Activated CD4-positive, alpha-beta memory T cell treated with anti-CD3 and anti-CD28 coated beads for 36 hours (primary cell): ENCODE data around the gene ZNF548. TPM values are rescaled to one million over a fixed set of nuclear protein-coding genes. Genes with fewer than 3 reads are reported as not detected.
"Not testable (repeated sequence)": the region's sequence is repeated elsewhere in the genome, so short reads cannot be mapped to it uniquely, and the experiment has no call there.

Experiments
- CTCF ChIA-PET: fragments of 350-600 bp; sonication (Branson Sonifier 250); formaldehyde crosslinking; loops from one replicate; lab custom pipeline; 2021; ENCODE audit warnings: antibody characterized with exemption, inconsistent platforms; lab: Charles Lee
- POLR2A ChIA-PET: fragments of 350-600 bp; sonication (Branson Sonifier 250); formaldehyde crosslinking; loops from one replicate; lab custom pipeline; 2021; ENCODE audit warnings: antibody characterized with exemption; lab: Charles Lee
- DNase-seq: peaks from one replicate; pipeline ENCODE4 v3.0.0-alpha.2; 2020
- H3K27ac Mint-ChIP-seq: one replicate; pipeline ENCODE4 v1.8.0; 2021; ENCODE audit warnings: mixed read lengths
- H3K27me3 Mint-ChIP-seq: one replicate; pipeline ENCODE4 v1.8.0; 2021; ENCODE audit warnings: mixed read lengths
- H3K36me3 Mint-ChIP-seq: one replicate; pipeline ENCODE4 v1.8.0; 2021; ENCODE audit warnings: mixed read lengths
- H3K4me1 Mint-ChIP-seq: one replicate; pipeline ENCODE4 v1.8.0; 2021; ENCODE audit warnings: low read depth, mixed read lengths
- H3K4me3 Mint-ChIP-seq: one replicate; pipeline ENCODE4 v1.8.0; 2021; ENCODE audit warnings: mild to moderate bottlenecking, mixed read lengths
- H3K9me3 Mint-ChIP-seq: one replicate; pipeline ENCODE4 v1.8.0; 2021; ENCODE audit warnings: mixed read lengths
- intact Hi-C: fragments of 100-400 bp; cut with micrococcal nuclease; formaldehyde crosslinking; loops from one replicate; pipeline ENCODE4 v1.15.1; 2023
- total RNA-seq, 2 experiments: library from RNA; stranded (reverse); gene quantifications; one replicate each; pipeline ENCODE4 v1.2.3, GENCODE V29; 2021

ZNF548 gene
- total RNA-seq, 2 experiments from 2014 or later, result 12.0 to 12.1 TPM

DNA sequence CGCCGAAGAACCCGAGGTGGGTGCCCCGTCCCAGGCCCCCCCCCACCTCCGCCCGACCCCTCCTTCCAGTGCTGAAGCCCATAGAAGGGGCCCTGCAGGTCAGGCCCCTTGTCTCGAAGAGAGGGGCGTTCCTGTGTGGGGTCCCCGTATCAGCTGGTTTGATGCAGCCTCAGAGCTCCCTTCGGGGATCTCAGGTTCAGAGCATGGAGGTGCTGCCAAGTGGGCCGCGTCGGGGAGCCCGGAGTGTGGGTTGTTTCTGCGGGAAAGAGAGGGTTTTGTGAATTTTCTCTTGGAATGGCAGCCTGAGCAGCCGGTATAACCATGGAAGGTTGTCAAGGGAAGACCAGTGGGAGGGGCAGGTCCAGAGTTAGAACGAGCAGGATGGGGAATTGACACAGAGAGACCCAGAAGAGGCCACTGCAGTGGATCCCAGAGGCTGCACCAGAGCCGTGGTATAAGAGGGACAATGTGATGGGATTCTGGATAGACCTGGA is 25.9 kb upstream of the ZNF548 start:
- H3K27ac Mint-ChIP-seq, result peak overlapping the region; percentile 92
- intact Hi-C loops, result loop anchor here (1.0 kb wide), 4 partner anchors 12 to 83 kb away; partner anchors contain the start of genes ZNF304, ZNF460, ZNF543 and ZNF548
- peaks cover 52% of the 10 kb centered on the region for H3K9me3 Mint-ChIP-seq
- ChIA-PET POLR2A (interaction anchor here (1.7 kb wide), 1 partner anchor 13 kb away, joined by 7 read pairs; the partner anchor contains the start of gene ZNF304), CTCF (no interaction called here)
- no peak for DNase-seq
- H3K4me3 Mint-ChIP-seq, result peak overlapping the region; percentile 85
- H3K36me3 Mint-ChIP-seq, result peaks cover 41% of the 10 kb centered on the region
- H3K4me1 Mint-ChIP-seq, result peaks cover 14% of the 10 kb centered on the region
- no peaks in the 10 kb centered on the region for H3K27me3 Mint-ChIP-seq

- peaks cover 14% of the 10 kb centered on the region for H3K4me1 Mint-ChIP-seq
- H3K9me3 Mint-ChIP-seq, result peaks cover 40% of the 10 kb centered on the region
- H3K36me3 Mint-ChIP-seq, result peaks cover 51% of the 10 kb centered on the region
- DNase-seq, result no peak
- POLR2A ChIA-PET, result no interaction called here
- H3K4me3 Mint-ChIP-seq, result no peak overlapping the region
- CTCF ChIA-PET, result no interaction called here
- H3K27me3 Mint-ChIP-seq, result no peaks in the 10 kb centered on the region
- intact Hi-C loops, result no loop called here
- no peak overlapping the region for H3K27ac Mint-ChIP-seq
These were observed 22.9 kb upstream of the ZNF548 start for GRCh38 chr19:57366776-57367175.

DNA sequence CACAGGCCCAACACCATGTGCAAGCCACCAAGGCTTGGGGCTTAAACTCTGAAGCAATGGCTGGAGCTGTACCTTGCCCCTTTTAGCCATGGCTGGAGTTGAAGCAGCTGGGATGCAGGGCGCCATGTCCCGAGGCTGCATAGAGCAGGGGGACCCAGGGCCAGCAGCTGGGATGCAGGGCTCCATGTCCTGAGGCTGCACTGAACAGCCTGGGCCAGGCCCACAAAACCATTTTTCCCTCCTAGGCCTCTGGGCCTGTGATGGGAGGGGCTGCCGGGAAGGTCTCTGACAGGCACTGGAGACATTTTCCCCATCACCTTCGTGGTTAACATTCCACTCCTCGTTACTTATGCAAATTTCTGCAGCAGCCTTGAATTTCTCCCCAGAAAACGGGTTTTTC is 15.5 kb upstream of the ZNF548 start:
- POLR2A ChIA-PET, result no interaction called here
- no peak for DNase-seq
- intact Hi-C loops, result no loop called here
- no peak overlapping the region for H3K4me3 Mint-ChIP-seq
- H3K4me1 Mint-ChIP-seq, result no peaks in the 10 kb centered on the region
- H3K27ac Mint-ChIP-seq, result no peak overlapping the region
- peaks cover 89% of the 10 kb centered on the region for H3K36me3 Mint-ChIP-seq
- H3K27me3 Mint-ChIP-seq, result no peaks in the 10 kb centered on the region
- peaks cover 61% of the 10 kb centered on the region for H3K9me3 Mint-ChIP-seq
- CTCF ChIA-PET, result no interaction called here

DNA sequence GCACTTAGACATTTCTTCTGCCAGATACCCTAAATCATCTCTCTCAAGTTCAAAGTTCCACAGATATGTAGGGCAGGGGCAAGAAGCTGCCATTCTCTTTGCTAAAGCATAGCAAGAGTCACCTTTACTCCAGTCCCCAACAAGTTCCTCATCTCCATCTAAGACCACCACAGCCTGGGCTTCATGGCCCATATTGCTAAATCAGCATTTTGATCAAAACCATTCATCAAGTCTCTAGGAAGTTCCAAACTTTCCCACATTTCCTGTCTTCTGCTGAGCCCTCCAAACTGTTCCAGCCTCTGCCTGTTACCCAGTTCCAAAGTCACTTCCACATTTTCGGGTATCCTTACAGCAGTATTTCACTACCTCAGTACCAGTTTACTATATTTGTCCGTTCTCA is 15.0 kb upstream of the ZNF548 start:
- POLR2A ChIA-PET, H3K4me3 Mint-ChIP-seq, H3K27ac Mint-ChIP-seq, CTCF ChIA-PET, H3K27me3 Mint-ChIP-seq, DNase-seq, H3K4me1 Mint-ChIP-seq, intact Hi-C loops: not testable (repeated sequence)
- Mint-ChIP-seq H3K36me3 (peaks cover 89% of the 10 kb centered on the region), H3K9me3 (peaks cover 63% of the 10 kb centered on the region)

- H3K4me3 Mint-ChIP-seq, result no peak overlapping the region
- intact Hi-C loops, result no loop called here
- H3K36me3 Mint-ChIP-seq, result peaks cover 86% of the 10 kb centered on the region
- H3K27ac Mint-ChIP-seq, result no peak overlapping the region
- no peaks in the 10 kb centered on the region for H3K4me1 Mint-ChIP-seq
- DNase-seq, result no peak
- H3K27me3 Mint-ChIP-seq, result no peaks in the 10 kb centered on the region
- POLR2A ChIA-PET, result no interaction called here
- CTCF ChIA-PET, result no interaction called here
- peaks cover 74% of the 10 kb centered on the region for H3K9me3 Mint-ChIP-seq
These were observed 13.5 kb upstream of the ZNF548 start for GRCh38 chr19:57376151-57376550.

DNA sequence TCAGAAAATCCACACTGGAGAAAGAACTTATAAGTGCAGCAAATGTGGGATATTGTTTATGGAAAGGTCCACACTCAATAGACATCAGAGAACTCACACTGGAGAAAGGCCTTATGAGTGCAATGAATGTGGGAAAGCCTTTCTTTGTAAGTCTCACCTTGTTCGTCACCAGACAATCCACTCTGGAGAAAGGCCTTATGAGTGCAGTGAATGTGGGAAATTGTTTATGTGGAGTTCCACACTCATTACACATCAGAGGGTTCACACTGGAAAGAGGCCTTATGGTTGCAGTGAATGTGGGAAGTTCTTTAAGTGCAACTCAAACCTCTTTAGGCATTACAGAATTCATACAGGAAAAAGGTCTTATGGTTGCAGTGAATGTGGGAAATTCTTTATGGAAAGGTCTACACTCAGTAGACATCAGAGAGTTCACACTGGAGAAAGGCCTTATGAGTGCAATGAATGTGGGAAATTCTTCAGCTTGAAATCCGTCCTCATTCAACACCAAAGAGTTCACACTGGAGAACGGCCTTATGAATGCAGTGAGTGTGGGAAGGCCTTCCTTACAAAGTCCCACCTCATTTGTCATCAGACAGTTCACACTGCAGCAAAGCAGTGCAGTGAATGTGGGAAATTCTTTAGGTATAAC is 12.0 kb upstream of the ZNF548 start:
- Mint-ChIP-seq H3K4me3 (no peak overlapping the region), H3K27me3 (no peaks in the 10 kb centered on the region), H3K27ac (no peak overlapping the region), H3K36me3 (peaks cover 72% of the 10 kb centered on the region), H3K4me1 (no peaks in the 10 kb centered on the region), H3K9me3 (peaks cover 70% of the 10 kb centered on the region)
- DNase-seq, result no peak
- intact Hi-C loops, result no loop called here
- ChIA-PET CTCF (no interaction called here), POLR2A (no interaction called here)

- CTCF ChIA-PET, result no interaction called here
- H3K4me3 Mint-ChIP-seq, result no peak overlapping the region
- peaks cover 49% of the 10 kb centered on the region for H3K36me3 Mint-ChIP-seq
- no peak overlapping the region for H3K27ac Mint-ChIP-seq
- DNase-seq, result no peak
- H3K4me1 Mint-ChIP-seq, result no peaks in the 10 kb centered on the region
- intact Hi-C loops, result no loop called here
- H3K9me3 Mint-ChIP-seq, result peaks cover 51% of the 10 kb centered on the region
- POLR2A ChIA-PET, result no interaction called here
- no peaks in the 10 kb centered on the region for H3K27me3 Mint-ChIP-seq
These were observed 8.7 kb upstream of the ZNF548 start for GRCh38 chr19:57380923-57381322.

DNA sequence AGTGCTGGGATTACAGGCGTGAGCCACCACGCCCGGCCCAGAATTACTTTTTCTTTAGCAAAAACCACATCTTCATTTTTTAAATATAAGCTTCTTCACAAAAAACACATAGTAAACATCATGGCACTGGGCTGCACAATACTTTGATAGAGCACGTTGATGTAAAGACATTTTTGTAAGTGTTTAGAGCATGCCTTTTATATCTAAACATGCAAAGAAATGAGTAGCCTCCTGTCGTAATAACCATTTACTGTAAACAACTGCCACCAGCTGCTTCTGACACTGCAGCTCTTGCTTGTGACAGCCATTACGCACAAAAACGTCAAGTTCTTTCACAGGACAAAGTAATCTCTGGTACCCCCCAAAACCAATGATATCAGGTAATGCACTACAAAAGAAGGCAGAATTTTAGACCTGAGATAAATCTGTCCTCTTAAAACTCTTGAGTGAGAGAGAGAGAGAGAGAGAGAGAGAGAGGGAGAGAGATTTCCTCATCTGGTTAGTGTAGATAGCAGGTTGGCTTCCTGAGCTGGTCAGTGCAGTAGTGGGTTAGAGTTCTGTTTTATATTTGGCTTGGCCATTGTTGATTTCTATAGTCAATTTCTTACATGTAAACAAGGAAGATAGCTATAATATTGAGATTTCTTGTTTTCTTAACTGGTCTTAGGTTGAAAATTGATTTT is 6.7 kb upstream of the ZNF548 start:
- Mint-ChIP-seq H3K36me3 (peaks cover 30% of the 10 kb centered on the region), H3K27ac (no peak overlapping the region), H3K4me3 (no peak overlapping the region), H3K9me3 (peaks cover 37% of the 10 kb centered on the region), H3K4me1 (no peaks in the 10 kb centered on the region), H3K27me3 (no peaks in the 10 kb centered on the region)
- intact Hi-C loops, result no loop called here
- POLR2A ChIA-PET, result no interaction called here
- DNase-seq, result no peak
- CTCF ChIA-PET, result no interaction called here

GRCh38 chr19:57389194-57389729 is 392 bp upstream of the ZNF548 start:
- Mint-ChIP-seq H3K4me1 (peaks cover 25% of the 10 kb centered on the region), H3K27me3 (no peaks in the 10 kb centered on the region), H3K9me3 (peaks cover 12% of the 10 kb centered on the region), H3K36me3 (peaks cover 35% of the 10 kb centered on the region), H3K4me3 (peak overlapping the region; percentile 96), H3K27ac (peak overlapping the region; percentile 94)
- intact Hi-C loops, result loop anchor here (1.0 kb wide), 7 partner anchors 22 to 190 kb away; partner anchors contain the start of genes TRAPPC2B, ZNF17, ZNF304 and ZNF460
- no peak for DNase-seq
- CTCF ChIA-PET, result no interaction called here
- POLR2A ChIA-PET, result interaction anchor here (1.5 kb wide), 1 partner anchor 21 kb away, joined by 3 read pairs; no protein-coding TSS in a partner anchor

GRCh38 chr19:57395710-57396109 is 6.1 kb downstream of the ZNF548 start:
- intact Hi-C loops, result no loop called here
- CTCF ChIA-PET, result no interaction called here
- Mint-ChIP-seq H3K36me3 (peaks cover 78% of the 10 kb centered on the region), H3K9me3 (peaks cover 58% of the 10 kb centered on the region), H3K4me1 (peaks cover 9% of the 10 kb centered on the region), H3K27ac (no peak overlapping the region), H3K4me3 (no peak overlapping the region), H3K27me3 (no peaks in the 10 kb centered on the region)
- no peak for DNase-seq
- POLR2A ChIA-PET, result no interaction called here

DNA sequence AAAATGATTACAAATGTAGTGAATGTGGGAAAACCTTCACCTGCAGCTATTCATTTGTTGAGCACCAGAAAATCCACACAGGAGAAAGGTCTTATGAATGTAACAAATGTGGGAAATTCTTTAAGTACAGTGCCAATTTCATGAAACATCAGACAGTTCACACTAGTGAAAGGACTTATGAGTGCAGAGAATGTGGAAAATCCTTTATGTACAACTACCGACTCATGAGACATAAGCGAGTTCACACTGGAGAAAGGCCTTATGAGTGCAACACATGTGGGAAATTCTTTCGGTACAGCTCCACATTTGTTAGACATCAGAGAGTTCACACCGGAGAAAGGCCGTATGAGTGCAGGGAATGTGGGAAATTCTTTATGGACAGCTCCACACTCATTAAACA is 9.2 kb downstream of the ZNF548 start:
- Mint-ChIP-seq H3K27ac (no peak overlapping the region), H3K9me3 (peaks cover 77% of the 10 kb centered on the region), H3K36me3 (peaks cover 68% of the 10 kb centered on the region), H3K4me3 (no peak overlapping the region), H3K4me1 (peaks cover 4% of the 10 kb centered on the region), H3K27me3 (no peaks in the 10 kb centered on the region)
- DNase-seq, result no peak
- intact Hi-C loops, result no loop called here
- ChIA-PET POLR2A (no interaction called here), CTCF (no interaction called here)

DNA sequence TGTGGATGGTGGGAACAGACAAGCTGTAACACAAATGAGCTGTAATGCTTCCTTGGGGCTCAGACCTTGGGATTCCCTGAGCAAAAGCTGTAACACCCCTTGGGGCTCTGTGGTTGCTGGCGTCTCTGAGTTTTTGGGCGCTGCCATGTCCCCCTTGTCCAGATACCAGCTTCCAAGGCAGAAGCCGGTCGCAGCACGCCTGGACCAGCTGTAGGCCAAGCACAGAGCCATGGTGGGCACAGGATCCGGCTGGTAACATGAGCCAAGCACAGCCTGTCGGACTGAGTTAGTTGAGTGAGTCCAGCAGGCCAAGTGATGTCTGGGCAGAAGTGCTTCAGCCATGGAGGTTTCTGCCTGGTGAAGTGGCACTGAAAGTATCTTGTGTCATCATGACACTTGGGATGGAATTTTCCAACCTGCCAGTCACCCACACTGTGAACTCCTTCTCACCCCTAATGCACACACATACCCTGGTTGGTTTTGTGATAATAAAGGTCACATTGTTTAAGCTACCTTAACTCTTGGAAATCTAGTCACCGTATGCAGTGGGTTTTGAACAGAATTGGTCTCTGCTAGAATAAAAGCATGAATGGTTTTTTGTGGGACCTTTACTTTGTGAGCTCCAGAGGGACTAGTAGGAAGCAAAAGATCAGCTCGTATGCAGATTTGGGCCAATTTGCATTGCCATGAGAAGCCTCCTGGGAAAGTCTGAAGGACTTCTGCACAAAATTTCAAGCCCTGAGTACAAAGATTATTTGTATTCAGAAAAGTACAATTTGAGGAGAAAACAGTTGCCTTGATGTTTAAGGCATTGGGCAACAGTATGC is 14.3 kb downstream of the ZNF548 start:
- CTCF ChIA-PET, result no interaction called here
- H3K27ac Mint-ChIP-seq, result no peak overlapping the region
- POLR2A ChIA-PET, result no interaction called here

More for the DNA sequence above, 14.3 kb downstream of the ZNF548 start:
- intact Hi-C loops, result loop anchor here (10.0 kb wide), 1 partner anchor 299 kb away; no protein-coding TSS in a partner anchor
- peaks cover 33% of the 10 kb centered on the region for H3K9me3 Mint-ChIP-seq
- peaks cover 2% of the 10 kb centered on the region for H3K4me1 Mint-ChIP-seq
- no peak overlapping the region for H3K4me3 Mint-ChIP-seq
- H3K36me3 Mint-ChIP-seq, result peaks cover 19% of the 10 kb centered on the region
- DNase-seq, result no peak
- no peaks in the 10 kb centered on the region for H3K27me3 Mint-ChIP-seq
